Fibroblast of peridontal ligament (primary cell): ENCODE measurements around the gene EBF3.

Experiments
- DNase-seq: peaks from one replicate; pipeline ENCODE4 v3.0.0-alpha.2; 2010; ENCODE audit errors: extremely low read depth

EBF3 gene

DNA sequence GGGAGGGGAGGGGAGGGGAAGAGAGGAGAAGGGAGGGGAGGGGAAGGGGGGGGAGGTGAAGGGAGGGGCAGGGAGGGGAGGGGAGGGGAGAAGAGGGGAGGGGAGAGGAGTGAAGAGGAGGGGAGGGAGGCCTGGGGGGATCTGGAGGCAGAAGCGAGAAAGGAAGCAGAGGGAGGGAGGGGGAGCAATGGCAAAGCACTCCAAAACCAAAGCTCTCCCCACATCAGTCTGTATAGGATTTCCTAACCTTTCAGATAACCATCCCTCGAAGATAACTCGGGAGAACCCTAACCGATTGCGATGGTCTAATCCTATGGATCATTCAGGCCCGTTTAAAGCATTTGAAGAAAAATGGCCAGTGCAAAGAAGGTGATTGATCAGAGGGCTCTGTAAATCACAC, 19.0 kb downstream of the EBF3 start:
- DNase-seq, result no peak

DNA sequence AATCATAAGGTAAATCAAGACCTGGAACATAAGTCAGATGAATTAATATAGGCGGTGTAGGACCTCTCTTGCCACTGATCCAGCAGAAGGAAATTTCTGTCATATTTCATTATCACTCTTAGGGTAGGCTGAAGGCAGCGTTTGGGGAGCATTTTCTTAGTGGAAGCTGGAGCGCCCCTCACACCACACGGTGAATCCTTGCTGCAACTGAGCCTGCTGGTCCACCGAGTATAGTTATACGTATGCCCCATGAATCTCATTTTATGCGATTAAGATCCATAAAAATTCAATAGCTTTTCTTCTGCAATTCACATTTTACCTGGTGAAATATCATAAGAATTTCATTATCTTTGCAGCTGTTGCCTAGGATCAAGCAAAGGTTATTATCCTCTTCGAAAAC, 19.6 kb downstream of the EBF3 start:
- DNase-seq, result no peak

DNA sequence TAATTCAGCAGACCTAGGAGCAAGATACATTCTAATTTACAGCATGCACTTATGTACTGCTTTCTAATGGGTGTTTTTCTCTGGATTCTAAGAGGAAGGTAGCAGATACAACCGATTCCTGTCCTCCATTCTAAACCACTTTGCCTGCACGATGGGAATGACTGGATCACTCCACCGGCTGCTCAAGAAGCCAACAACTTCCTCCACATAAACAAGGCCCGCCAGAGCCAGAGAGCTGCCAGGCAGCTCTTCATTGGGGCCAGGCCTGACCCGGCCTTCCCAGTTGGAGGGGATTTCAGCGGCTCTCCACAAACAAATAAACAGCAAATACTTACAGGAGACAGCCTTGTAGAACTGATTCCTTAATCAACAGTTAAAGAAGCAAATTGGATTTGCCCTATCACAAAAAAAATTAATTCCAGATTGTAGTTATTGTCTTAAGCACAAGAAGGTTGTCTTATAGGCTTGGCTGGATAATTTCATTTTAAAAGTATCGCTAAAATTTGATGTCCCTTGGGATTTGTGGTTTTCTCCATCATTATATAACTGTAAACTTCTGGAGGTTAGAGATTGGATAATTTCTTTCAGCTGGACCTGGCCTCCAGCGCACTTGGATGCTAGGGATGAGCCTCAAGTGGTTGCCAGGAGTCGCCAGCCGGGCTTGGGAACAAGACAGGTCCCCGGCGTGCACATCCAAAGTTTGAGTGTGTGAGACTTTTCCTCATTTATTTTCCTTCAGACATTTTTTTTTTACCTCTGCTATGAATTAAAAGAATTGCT, 20.9 kb downstream of the EBF3 start:
- DNase-seq, result peak; percentile 99

DNA sequence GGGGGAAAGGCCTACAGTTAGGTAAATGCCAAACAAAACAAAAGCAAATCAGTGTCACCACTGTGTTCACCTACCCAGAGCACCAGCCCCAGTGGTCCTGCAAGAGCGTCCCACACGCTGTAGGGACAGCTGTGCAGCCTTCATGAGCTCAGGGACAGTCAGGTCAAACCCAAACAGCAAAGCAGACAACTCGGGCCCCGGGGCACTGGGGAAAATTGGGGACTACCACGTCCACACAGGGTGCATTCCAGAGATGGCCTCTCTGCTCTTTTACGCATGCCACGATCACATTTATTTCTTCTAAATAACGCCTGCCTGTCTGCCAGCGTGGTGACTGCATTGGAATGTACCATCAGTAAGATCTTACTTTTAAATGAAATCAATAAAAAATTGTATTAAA, 21.7 kb downstream of the EBF3 start:
- no peak for DNase-seq

DNA sequence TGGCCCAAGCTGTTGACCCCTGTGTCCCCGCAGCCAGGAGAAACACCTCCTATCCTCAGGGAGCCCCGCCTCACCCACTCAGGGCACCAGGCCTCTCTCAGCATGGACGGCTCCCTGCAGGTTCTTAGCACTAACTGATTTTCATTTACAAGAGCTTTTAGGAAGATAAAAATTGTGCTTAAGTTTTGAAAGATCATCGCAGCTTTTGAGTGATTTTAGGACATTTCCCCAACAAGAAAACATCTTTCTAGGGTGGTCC, 22.1 kb downstream of the EBF3 start:
- no peak for DNase-seq

DNA sequence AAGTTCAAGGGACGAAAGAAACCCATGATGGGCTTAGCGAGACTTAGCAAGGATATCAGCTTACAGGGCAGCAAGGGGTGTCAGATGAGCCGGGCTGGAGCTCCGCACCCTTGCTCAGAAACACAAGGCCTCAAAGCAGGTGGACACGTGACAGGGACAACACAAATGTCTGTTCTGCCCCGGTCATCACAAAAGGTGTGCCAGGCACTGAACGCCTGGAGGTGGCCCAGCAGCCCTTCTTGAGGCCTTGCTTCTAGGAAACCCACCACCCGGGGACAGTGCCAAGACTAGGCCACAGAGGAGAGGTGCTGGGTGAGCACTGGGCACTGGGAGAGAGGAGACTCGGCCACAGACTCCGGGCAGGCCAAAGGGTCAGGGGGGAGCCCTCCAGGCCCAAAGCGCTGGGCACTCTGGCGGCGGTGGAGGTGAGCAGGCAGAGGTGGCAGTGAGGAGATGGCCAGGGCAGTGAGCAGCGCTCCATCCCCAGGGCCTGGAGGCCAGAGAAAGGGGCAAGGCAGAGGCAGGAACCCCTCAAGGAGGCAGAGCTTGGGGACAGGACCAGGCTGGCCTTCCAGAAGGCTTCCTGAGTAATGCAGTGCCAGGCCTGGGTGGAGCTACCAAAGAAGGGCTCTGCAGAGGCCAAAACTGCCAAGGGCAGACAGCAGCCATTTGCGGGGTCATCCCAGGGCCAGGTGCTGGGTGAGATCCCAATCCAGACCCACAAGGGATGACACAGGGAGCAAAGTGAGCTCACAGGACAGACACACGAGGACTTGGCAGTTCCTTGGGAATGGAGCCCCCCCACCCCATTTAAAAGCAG, 22.7 kb downstream of the EBF3 start:
- DNase-seq, result no peak

DNA sequence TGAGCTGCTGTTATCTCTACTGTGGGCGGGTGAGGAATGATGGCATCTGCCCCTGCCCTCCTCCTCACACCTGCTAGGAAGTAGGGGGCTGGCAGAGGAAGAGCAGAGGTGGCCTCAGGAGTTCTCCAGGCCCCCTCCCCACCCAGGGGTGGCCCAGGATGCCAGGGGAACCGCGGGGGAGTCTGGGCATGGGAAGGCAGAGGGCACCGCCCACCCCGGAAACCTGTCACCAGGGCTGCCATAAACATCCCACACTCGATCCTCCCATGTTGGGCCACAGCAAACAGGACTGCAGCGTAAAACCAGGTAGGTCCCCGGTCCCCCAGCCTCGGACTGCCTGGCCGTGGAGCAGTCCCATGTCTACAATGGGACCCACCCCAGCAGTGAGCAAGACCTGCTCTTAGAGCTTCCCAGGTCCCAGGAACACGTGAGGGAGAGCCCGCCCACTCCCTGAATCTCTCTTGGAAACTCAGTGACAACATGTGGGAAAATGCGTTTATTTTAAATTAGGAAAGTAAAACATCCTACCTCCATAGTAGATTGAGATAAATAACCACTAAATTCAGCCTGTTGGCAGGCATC, 23.4 kb downstream of the EBF3 start:
- no peak for DNase-seq

DNA sequence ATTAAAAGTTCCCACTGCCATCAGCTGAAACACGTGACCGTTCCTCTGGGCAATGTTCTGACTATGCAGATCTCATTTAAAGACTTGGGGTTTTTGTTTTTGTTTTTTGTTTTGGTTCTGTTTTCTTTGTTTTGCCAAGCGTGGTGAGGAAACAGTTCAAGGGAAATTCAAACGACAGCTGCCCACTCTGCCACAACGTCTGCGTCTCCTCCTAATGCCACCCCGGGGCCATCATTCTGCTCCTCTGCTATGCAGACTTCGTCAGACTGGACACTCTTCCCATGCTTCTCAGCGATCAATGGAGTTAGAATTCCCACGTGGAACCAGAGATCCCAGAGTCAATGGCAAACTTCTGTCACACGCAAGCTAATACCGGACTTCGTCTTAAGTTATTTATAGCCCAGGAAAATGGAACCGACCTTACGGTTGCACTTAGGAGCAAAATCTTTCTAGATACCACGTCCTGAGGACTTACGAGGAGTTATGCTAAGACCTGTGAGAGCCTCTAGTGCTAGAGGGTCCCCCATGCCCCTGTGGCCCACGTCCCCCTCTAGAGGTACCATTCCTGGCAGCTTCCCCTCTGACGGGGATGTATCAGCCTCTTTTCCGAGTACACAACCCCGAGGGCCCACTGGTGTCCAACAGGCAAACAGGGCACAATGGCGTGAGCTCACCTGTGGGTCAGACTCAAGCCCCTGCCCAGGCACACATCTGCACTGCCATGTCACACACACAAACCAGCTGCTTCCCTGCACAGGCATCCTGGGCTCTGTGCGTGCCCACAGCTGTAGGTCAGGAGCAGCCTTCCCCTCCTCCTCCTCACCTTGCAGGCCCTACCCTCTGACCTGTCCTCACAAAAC, 24.4 kb downstream of the EBF3 start:
- DNase-seq, result no peak

DNA sequence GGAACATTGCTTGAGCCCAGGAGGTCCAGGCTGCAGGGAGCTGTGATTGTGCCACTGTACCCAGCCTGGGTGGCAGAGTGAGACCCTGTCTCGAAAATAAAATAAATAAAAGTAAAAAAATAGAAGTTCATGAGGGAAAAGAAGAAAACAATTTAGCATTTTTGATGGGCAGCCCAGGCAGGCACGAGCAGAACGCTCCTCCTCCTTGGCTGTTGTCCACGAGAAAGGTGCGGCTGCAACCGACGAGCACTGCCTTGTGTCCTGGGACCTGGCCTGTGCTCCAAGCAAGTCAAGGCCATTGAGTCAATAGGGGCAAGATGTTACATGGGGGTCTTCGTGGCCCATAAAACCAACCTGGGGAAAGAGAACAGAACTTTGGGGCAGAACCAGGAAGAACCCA, 25.6 kb downstream of the EBF3 start:
- DNase-seq, result no peak

DNA sequence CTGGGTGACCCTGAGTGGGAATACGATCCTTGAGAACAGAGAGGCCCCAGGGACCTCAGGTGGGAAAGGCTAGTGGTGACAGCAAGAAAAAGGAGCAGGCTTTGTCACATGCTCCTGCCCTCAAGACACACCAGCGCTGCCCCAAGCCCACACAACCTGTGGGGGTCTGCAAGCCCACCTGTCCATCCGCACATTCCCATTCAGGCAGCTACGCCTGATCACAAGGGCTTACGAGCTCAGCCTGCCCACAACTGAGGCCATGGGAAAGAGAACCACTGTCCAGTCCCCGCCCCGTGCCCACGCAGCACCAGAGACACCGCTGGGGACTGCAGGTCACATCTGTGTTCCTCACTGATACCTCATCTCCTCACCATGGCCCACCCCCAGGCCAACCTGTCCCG, 26.7 kb downstream of the EBF3 start:
- no peak for DNase-seq

DNA sequence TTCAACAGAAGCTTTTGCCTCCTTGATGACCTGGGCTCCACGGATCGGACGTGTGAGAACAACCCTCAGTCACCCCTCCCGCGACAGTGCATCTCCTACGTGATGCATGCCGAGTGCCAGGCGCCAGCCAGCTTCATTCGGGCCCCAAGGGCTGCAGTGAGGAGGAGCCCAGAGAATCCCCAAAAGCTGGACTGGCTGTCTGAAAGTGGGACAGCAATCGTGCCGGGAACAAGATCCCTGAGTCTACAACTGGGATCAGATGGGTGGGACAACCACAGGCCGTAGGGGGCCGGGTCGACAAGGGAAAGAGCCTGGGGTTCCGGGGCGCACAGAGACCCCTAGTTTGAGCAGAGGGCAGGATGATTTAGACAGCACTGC, 27.2 kb downstream of the EBF3 start:
- no peak for DNase-seq

DNA sequence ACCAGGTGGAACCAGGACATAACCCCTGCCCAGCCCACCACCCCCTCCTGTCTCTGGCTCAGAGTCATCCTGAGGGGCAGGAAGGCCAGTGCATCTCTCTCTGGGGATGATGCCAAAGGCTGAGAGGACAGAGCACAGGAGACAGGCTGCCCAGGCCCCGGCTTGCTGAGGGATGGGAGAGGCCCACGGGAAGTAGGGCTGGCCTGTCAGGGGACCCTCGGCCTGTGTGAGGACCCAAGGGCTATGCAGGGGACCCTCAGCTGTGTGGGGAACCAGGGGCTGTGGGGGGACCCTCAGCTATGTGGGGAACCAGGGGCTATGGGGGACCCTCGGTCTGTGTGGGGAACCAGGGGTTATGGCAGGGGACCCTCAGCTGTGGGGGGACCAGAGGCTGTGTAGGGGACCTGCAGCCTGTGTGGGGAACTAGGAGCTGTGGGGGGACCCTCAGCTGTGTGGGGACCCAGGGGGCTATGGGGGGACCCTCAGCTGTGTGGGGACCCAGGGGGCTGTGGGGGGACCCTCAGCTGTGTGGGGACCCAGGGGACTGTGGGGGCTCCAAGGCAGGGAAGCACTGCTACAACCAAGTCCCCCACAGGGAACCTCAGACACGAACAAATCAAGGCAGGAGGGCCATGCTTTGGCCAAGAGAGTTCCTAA, 27.7 kb downstream of the EBF3 start:
- no peak for DNase-seq

DNA sequence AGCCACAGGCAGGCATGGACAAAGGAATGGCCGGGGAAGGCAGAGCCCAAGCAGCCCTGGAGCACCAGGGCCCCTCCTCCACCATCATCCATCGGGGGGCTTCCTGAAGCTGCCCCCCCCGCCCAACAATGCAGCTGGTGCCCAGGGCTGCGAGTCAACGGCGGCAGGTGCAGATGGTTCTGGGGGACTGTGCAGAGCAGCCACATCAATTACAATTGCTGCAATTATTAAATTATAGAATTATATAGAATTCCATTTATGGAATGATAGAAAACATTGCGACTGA, 28.3 kb downstream of the EBF3 start:
- no peak for DNase-seq

DNA sequence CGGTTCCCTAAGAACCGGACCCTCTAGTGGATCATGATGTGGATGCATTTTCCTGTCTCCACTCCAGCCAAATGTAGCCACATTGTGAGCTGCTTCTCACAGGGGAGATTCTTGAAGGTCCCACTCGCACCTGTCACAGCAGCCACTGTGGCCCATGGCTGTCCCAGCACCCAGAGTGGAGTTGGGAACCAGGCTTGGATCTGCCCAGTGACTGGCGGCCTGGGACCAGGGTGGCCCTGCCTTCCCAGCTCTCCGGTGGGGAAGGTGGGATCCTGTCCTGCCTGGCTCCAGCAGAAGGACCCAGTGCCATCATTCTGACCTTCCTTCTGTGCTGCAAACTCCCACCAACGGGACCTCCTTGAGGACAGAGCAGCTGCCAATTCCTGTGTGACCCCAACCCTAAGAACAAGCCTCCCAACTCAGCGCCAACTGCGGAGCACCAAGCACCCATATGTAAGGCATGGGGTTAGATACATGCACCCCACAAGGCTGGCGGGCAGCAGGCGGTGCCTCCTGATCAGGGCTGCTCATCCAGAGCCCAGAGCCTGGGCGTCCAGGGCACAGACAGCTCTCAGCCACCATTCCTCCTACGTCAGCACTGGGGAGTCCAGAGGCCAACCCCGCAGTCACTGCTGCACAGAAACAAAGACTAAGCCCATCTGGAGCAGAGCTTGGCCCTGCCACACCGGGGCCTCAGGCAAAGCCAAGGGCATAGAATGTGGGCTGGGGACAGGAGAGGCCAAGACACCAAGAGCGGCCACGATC, 28.8 kb downstream of the EBF3 start:
- DNase-seq, result no peak

DNA sequence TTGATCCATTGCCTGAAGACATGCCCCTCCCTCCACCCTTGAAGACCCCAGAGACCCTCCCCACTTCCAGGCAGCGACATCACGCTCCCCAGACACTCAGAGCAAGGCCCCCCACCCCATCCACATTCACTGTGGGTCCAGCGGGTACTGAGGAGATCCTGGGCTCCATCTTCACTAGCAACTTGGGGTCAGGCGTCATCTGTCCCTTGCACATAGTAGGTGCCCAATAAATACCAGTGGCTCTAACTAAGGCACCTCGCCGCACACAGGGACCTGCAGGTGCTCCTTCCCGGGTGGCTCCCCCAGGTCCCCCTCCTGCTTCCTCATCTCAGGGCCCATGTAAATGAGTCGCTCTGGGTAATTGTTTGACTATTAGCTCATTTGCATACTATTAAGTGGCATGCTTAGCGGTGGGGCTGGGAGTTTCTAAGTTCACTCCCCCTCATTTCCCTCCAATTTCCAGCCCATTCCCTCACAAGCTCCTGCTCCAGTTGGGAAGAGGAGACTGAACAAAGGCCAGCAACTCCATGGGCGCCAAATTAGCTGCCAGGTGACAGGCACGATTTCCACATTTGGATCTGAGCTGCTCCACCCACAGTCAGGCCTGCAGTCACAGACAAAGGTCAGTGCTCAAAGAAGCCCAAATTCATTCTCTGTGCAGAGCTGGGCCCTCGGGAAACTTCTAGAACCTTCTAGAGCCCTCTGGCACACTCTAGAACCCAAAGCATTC, 29.7 kb downstream of the EBF3 start:
- no peak for DNase-seq

DNA sequence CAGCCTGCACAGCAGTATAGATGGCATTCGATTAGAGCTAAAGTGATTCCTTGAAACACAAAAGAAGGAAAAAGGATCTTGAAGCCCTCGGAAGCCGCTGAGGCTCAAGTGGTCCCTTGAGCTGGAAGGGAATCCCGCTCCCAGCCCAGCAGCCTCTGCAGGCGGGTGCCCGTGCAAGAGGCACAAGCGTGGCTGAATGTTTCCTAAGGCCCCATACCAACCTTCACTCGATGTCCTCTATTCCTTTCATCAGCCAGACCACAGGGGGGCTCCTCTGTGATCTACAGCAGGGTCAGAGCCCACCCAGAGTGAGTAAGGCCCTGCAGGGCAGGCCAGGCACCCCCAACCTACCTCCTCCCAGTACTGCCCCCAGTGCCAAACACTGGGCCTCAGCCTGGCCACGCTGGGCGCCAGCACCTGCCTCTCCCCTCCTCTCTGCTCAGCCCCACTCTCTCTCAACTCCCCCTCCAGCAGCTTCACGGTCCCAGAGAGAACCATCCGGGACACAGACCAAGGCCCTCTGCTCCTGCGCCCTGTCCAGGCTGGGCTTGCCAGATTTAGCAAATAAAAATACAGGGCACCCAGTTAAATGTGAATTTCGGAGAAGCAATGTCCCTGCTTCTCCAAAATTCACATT, 30.5 kb downstream of the EBF3 start:
- DNase-seq, result no peak

DNA sequence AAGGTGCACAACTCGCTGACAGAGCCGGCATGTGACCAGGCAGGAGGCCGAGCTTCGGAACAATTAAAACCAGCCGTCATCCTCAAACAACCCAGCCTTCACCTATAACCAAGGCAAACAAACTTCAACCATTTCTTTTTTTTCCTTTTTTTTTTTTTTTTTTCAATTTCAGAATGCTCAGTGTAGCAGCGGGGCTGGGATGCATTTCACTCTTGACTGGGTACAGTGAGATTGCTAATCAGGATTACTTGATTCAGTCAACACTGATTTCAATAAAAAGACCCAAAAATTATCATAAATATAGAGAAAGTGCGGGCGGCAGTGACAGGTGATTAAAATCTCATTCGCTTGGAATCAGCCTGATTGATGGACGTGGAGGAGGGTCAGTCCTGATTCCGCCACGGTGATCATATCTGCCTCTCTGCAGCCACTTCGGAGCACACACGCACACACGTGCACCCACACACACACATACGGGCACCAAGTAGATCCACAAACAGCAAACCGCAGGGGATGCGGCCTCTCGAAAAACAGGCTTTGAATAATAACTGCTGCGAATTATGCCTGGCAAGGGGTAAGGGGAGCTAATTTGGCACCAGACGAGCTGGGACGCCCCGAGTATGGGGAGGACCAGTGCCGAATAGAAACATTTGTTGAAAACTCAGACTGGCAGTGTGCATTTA, 31.2 kb downstream of the EBF3 start:
- no peak for DNase-seq

DNA sequence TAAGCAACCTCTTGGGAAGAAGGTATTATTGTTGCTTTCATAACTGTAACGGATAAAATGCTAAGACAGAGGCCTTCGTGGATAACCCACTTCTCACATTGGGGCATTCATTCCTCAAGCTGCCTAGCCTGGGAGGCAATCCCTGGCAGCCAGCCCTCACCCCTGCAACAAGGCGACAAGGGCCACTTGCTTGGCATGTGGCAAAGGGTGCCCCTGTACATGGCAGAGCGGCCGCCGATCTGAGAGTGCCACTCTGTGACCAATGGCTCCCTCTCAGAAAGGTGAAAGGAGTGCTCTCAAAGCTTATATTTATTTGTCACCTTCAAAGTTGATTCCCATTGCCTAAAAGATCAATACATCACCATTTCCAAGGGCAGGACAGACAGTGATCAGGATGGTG, 31.9 kb downstream of the EBF3 start:
- DNase-seq, result no peak
